ELF-1 (cell line): ENCODE measurements around the gene SLC35B2.
"Not testable (repeated sequence)": the region's sequence is repeated elsewhere in the genome, so short reads cannot be mapped to it uniquely, and the experiment has no call there.

Source experiments
- DNase-seq: peaks from one replicate; pipeline ENCODE4 v3.0.0-alpha.2; 2016; ENCODE audit warnings: low read depth, low spot score

The SLC35B2 gene

DNA sequence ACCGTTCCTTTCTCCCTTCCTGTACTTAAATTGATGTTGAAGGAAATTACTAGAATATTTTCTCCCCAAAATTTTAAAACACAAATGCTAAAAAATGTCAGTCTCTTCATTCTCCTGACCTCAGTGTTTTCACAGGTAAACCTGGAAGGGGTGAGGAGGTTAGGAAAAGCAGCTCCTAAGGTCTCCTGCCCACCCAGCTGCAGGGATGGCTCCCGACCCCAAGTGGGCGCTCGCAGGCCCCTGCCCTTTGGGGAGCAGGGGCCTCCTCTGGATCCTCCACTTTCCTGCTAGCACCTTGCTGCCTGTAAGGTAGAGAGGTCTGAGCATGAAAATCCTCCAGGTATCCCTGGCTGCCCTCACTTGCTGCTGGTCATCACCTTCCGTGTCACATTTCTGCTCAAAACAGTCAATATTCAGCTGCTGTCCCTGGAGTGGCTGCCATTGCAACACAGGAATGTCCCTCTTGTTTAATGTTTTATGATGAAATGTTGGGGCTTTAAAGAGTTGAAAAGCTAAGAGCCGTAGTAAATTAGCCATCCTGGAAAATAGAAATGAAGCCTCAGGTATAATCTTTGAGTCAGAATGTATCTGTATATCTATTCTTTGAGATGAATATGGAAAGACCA lies 21.3 kb downstream of the SLC35B2 start:
- DNase-seq, result no peak

DNA sequence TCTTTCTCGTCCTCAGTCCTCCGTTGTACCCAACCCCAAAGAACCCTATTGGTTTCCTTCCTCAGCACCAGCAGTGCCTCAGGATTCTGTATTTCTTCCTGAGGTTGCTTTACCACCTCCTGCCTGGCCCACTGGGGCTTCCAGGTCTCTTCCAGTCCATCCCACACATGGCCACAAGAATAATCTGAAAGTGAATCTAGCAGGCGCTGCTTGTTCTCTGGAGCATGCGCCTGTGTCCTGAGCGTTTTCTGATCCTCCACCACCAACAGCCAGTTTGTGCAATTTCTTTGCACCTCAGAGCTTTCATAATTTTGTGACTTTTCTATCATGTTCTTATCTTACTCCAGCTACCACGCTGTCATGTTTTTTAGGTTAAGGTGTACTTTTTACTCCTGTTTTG lies 22.1 kb downstream of the SLC35B2 start:
- DNase-seq, result no peak

DNA sequence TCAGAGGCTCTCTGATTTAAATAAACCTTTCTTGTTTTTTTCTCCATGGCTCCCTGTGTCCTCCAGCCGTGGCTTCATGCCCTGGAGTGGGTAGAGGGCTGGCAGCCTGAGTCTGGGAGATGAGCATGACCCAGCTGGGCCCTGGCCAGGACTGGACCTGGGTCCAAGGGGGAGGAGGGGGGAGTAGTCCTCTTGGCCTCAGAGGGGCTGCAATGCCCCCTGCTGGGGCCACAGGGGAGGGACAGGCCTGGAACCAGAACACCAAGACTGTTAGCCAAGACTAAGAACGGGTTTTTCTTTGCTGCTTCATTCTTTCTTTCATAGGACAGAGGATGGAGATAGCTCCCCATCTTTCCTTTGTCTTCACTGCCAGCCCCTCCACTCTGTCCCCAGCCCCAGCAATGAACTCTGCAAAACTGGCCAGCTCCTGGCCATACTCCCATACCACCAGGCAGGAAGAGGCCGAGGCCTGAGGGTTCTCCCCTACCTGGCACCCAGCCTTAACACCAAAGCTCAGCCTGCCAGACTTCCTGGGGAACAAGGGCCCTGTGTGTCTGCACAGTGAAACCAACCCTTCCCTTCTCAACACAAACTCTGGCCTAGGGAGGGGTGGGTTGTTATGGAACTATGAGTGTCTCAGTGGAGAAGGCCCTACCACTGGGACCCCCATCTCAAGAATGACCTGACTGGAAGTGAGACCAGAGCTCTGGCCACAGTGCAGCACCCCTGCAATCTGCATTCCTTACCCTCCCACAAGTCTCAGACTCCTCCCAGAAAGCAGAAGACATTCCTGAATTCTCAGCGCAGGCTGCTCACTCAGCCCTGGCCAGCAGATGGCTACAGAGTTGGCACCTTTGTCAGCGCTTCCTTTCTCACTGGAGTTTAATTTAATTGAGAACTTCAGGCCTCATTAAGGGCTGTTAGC lies 23.0 kb downstream of the SLC35B2 start:
- DNase-seq, result peak; percentile 90

DNA sequence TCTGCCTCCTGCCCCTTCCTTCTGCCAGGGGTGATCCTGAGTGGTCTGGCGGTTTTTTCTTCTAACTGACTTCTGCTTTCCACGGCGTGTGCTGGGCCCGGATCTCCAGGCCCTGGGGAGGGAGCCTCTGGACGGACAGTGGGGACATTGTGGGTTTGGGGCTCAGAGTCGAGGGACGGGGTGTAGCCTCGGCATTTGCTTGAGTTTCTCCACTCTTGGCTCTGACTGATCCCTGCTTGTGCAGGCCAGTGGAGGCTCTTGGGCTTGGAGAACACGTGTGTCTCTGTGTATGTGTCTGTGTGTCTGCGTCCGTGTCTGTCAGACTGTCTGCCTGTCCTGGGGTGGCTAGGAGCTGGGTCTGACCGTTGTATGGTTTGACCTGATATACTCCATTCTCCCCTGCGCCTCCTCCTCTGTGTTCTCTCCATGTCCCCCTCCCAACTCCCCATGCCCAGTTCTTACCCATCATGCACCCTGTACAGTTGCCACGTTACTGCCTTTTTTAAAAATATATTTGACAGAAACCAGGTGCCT lies 23.7 kb downstream of the SLC35B2 start:
- no peak for DNase-seq

DNA sequence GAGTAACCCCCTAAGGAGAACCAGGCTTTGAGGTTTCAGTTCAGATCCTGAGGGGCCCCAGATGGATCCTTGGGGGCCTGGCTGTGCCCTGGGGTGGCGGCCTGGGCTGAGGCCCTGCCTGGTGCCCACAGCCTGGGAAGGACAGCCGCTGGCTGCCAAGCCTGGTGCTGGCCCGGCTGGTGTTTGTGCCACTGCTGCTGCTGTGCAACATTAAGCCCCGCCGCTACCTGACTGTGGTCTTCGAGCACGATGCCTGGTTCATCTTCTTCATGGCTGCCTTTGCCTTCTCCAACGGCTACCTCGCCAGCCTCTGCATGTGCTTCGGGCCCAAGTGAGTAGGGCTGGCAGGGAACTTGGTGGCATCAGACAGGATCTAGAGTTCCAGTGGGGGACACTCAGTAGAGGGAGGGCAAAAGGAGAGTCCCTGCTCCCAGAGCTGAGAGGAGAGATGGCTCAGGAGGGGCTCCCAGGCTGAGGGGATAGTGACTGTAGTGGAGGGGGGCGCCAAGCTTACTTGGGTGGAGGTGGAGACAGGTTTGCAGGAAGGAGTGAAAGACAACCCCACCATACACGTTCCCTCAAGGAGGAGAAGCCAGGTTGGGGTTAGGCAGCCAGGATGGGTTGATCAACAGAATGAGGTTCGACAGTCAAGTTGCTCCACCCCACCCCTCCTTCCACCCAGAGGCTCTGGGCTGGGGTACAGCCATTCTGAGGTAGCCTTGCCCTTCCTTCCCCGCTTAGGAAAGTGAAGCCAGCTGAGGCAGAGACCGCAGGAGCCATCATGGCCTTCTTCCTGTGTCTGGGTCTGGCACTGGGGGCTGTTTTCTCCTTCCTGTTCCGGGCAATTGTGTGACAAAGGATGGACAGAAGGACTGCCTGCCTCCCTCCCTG lies 24.4 kb downstream of the SLC35B2 start:
- no peak for DNase-seq

DNA sequence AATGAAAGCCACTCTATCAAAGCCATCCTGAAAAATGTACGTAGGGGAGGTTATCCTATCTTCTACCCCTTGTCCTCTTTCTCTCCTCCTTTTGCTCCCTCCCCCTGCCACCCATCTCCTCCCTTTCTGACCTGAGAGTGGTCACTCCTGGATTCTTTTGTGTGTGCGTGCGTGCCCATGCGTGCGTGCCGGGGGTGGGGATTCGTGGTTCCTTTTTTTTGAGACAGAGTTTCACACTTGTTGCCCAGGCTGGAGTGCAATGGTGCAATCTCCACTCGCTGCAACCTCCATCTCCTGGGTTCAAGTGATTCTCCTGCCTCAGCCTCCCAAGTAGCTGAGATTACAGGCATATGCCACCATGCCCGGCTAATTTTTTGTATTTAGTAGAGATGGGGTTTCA lies 25.9 kb downstream of the SLC35B2 start:
- DNase-seq, result not testable (repeated sequence)

DNA sequence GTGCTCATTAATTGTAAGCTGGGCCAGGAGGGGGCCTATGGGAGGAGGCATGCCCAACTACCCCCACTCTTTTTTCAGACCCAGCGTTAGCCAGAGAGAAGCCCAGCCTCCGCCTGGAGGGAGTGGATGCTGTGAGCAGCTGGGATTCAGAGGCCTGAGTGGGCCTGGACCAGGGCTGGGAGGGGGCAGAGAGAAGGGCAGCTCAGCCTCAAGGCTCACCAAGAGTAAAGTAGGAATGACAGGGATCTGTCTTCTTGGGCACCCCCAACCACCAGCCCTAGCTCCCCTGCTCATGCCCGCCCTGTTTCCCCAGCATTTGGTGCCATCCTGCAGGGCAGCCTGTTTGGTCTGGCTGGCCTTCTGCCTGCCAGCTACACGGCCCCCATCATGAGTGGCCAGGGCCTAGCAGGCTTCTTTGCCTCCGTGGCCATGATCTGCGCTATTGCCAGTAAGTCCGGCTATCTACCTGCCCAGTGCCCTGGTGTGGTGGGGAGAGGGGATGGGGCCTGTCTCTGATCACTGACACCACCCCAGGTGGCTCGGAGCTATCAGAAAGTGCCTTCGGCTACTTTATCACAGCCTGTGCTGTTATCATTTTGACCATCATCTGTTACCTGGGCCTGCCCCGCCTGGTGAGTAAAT lies 27.2 kb downstream of the SLC35B2 start:
- no peak for DNase-seq

DNA sequence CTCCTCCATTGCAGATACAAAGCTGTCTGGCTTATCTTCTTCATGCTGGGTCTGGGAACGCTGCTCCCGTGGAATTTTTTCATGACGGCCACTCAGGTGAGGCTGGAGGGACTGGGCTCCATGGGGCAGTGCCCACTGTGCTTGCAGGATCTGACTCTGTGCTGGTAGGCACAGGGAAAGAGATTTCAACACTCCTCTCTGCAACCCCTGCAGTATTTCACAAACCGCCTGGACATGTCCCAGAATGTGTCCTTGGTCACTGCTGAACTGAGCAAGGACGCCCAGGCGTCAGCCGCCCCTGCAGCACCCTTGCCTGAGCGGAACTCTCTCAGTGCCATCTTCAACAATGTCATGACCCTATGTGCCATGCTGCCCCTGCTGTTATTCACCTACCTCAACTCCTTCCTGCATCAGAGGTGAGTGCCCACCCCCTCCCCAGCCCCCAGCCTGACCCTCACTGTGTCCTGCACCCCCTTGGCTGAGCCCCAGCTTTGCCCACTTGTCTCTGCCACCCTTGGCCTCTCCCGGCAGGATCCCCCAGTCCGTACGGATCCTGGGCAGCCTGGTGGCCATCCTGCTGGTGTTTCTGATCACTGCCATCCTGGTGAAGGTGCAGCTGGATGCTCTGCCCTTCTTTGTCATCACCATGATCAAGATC lies 27.8 kb downstream of the SLC35B2 start:
- DNase-seq, result no peak

DNA sequence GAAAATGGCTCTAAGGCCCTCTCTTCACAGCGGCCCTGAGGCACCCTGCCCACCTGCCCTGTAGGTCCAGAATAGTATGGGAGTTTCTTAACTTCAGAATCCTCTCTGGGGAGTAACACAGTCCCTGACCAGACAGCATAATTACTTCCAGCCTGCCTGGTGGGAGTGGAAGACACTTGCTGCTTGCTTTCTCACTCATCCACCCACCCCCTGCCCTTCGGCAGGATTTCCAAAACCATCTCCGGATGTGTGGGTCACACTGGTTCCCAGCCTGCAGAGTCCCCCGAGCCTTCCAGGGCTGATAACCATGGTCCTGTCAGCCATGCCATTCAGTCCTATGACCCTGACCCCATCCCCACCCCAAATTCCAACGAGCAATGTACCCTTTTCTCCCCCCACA lies 28.5 kb downstream of the SLC35B2 start:
- DNase-seq, result no peak

DNA sequence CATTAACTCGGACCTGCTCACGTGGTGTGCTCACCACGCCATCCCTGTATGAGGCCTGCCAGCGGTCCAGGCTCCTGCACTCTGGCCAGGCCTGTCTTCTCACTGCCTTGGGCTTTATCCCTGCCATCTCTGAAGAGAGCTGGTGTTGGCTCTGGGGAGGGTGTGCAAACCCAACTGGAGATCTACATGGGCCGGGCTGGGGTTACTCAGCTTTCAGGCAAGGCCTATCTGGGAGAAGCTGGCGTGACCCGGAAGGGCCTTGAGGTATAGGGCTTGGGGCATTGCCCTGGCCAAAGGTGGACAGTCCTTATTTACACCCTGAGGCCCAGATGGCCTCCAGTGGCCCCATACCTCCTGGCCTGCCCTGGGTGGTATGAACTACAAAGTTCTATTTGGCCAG lies 28.9 kb downstream of the SLC35B2 start:
- DNase-seq, result no peak

DNA sequence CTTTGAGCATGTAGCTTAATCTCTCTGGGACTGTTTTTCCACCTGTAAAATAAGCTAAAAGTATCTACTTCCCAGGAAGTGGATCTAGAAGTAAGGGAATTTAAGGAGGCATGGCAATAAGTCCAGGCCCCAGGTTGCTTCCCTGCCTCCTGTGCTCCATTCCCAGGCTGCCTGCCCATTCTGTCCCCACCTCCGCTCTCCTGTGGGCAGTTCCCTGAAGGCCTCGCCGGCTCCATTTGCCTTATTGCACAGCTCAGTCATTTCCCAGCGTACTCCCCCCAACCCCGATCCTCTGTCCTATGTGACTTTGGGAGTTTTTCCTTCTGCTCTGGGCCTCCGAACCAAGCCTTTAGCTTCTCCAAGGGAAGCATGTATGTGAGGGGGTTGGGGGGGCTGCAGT lies 29.3 kb downstream of the SLC35B2 start:
- no peak for DNase-seq

DNA sequence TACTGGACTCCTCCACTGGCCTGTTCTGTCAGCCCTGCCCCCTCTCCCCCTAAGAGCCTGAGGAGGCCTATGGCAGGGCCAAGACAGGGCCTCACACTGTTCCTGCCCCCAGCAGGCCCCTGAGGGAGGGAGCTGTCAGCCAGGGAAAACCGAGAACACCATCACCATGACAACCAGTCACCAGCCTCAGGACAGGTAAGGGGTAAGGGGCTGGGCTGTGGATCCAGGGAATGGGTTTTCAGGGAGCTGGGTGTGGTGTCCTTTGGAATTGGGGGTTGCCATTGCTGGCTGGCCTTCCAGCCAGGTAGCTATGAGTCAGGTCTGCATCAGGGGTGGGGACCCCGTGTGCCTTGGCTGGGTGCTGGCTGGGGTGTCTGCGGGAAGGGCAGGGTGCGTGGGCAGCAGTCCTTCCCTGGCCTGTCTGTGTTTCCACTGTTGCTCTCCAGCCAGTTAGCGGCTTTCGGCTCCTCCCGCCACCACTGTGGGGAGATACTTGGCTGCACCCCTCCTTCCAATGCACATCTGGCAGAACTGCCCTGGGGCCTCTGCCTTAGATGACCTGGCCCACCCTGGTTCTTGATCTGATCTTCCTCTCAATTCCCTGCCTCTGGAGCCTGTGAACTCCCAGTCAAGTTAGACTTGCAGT lies 30.1 kb downstream of the SLC35B2 start:
- DNase-seq, result peak; percentile 78

DNA sequence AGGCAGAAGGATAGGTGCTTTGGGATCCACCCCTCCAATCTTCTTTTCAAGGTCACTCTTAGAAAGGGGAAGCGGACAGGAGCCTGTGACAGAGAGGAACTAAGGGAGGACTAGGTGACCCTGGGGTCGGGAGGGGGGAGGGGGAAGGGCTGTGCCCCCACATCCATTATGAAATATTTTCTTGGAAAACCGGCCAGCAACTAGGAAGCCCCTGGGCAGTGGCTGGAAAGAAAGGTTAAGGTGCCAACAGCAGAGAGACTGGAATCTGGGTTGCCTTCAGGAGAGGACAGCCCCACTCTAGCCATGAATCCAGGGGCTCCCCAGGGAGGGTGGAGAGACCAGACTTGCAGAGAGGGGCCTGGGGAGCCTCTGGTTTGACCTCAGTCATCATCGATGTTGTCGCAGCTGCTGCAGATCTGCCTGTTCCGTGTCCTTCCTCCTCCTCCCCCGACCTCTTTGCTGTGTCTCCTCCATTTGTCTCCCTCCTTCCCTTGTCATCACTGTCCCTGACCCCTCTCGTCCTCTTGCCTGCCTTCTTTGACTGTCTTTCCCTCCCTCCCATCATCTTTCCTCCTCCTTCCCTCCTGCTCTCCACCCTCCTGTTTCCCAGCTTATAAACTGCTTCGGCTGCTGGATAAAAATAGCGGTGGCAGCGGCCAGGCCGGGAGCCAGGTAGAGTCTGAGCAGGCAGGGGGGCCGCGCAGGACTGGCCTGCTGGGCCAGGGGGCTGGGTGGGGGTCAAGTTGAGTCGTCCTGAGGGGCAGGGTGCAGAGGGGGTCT lies 30.8 kb downstream of the SLC35B2 start:
- DNase-seq, result no peak

DNA sequence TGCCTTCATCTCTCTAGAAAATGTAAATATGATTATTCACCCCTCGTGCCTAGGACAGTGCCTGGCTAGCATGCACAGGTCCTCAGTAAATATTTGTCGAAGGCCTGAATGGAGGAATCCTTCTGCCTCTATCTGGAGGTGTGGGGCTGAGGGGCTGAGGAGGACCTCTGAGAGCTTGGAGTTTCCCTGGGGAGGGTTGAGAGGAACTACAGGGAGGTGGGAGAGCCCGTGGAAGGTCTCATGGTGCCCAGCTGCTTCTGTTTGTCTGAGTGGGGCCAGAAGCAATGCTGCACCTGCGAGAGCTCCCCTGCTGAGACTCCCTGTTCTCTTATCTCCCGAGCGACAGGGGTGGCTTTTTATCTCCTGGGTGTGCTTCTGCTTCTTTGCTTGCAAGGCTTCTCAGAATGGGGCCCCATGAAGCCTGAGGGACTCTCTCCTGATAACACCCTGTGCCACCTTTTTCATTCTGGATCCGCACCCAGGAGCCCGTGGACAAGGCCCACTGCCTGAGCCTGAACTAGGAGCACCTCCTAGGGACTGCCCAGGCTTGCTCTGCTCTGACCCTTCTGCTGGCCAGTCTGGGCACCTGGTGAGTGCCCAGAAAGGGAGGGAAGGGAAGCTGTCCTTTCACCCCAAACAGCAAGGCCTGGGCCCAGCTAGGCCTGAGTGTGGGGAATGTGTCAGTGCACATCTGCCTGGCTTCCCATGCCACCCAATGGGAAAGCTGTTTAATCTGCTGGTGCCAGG lies 31.6 kb downstream of the SLC35B2 start:
- no peak for DNase-seq

DNA sequence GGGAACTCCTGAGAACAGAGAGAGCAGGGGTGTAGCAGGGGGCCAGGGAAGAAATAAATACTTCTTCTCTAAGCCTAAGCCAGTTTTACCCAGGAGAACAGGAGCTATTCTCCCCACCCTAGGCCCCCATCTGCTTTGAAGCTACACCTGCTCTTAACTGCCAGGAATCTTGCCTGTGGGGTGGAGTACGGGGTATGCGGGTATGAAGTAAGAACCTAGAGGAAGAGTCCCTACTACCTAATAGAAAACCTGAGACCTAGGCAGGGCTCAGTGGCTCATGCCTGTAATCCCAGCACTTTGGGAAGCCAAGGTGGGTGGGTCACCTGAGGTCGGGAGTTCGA lies 32.4 kb downstream of the SLC35B2 start:
- peak; percentile 44 for DNase-seq

DNA sequence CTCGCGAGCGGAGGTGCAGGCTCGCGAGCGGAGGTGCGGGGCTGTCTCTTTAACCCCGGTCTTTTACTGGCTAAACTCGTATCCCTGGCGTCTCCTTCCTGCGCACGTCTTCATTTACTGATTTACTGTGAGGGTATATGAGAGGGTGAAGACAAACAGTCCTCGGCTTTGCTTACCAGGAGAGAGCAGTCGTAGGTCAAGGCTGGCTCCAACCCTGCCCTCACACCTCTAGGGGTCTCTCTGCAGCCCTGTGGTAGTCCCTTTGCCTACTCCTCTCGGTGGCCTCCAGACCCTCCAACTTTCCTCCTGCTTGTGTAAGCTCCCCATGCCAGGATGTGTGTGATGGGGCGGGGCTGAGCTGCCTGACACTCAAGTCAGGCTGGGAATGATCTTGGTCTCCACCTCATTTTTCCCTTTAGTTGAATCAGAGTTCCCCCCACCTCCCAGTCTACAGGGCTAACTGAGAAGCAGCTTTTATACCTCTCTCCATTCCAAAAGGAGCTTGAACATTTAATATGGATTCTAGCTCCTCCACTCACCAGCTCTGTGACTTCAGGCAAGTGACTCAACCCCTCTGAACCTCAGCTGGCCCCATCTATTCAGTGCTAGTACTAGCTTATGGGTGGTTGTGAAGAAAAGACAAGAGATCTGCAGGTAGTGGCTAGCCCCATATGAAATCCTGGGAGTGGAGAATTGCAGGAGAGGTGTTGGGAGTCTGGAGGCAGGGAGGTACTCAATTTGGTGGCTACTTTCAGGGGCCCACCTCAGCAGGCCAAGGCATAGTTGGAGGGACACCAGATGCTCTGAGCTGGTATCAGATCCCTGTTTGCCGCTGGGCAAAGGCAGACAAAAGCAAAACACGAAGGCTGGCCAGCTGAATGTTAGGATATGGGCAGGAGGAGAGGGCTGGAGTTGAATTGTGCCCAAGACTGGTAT lies 33.0 kb downstream of the SLC35B2 start:
- DNase-seq, result peak; percentile 47

DNA sequence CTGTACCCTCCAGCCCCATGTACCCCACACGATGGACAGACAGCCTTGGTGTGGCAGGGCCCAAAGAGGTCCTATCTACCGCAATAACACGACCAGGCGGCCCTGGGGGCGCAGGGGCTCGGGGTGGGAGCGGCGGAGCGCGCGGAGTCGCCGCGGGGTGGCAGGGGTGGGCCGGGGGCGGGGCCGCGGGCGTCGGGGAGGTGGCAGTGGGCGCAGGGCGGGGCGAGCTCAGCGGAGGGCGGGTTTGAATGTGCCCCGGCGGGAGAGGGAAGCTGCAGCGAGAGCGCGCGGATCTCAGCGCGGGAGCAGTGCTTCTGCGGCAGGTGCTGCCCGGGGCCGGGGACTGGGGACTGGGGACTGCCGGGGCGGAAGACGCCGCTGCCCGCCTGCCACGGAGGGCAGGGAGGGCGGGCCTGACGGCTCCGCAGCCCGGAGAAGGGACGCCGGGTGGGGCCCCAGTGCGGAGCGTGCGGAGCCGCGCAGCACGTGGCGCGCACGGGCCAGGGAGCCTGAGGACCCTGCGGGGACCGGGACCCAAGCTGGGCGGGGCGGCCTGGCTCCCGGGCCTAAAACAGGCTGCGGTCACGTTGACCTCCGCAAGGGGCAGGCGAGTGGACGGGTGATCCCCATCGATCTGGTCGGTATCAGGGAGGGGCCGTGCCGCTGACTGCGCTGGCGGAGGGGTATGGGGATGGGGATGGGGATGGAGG lies 33.9 kb downstream of the SLC35B2 start, which contains the start of gene SLC29A1:
SLC29A1 (plus strand) TSS at position 277 of the 710 bp plus-strand sequence. CDS start 3,719 bp downstream, outside the sequence.
- DNase-seq, result peak; percentile 75
